GM12872 (cell line): Measurements from ENCODE around the gene CSMD2.

ENCODE experiments used
- CTCF ChIP-seq: IDR thresholded peaks from 3 replicates; pipeline ENCODE4 v1.5.1; 2011; ENCODE audit warnings: low read depth, mild to moderate bottlenecking, low read length, moderate library complexity; ENCODE audit not compliant: insufficient read depth

CSMD2 gene

GRCh38 chr1:33606272-33606671 lies 558.8 kb downstream of the CSMD2 start:
- no peak for TF ChIP-seq CTCF

GRCh38 chr1:33602271-33602670 lies 562.8 kb downstream of the CSMD2 start:
- TF ChIP-seq CTCF, result no peak

- no peak for TF ChIP-seq CTCF
Observed at GRCh38 chr1:33601751-33602150, 563.3 kb downstream of the CSMD2 start.

- no peak for TF ChIP-seq CTCF
Observed at GRCh38 chr1:33599516-33600115, 565.4 kb downstream of the CSMD2 start.

- TF ChIP-seq CTCF, result no peak
Observed at GRCh38 chr1:33588726-33589125, 576.3 kb downstream of the CSMD2 start.

GRCh38 chr1:33586795-33587194 lies 578.2 kb downstream of the CSMD2 start:
- TF ChIP-seq CTCF, result no peak

- TF ChIP-seq CTCF, result no peak
Observed at GRCh38 chr1:33586106-33586505, 578.9 kb downstream of the CSMD2 start.

- no peak for TF ChIP-seq CTCF
Observed at GRCh38 chr1:33583567-33583966, 581.5 kb downstream of the CSMD2 start.
